Activated CD4-positive, CD25-positive, alpha-beta regulatory T cell treated with anti-CD3 and anti-CD28 coated beads, Interleukin-2, amount 50 U/mL, for 16 hours (primary cell): ENCODE data around the gene TSPAN12.

ENCODE experiments used
- DNase-seq: peaks from one replicate; pipeline ENCODE4 v3.0.0-alpha.2; 2020; ENCODE audit warnings: low read depth, low spot score

The TSPAN12 gene

GRCh38 chr7:120743128-120743527 lies 114.8 kb downstream of the TSPAN12 start:
- no peak for DNase-seq

GRCh38 chr7:120742372-120742771 lies 115.6 kb downstream of the TSPAN12 start:
- DNase-seq, result no peak

GRCh38 chr7:120741371-120742042 lies 116.4 kb downstream of the TSPAN12 start:
- DNase-seq, result no peak

GRCh38 chr7:120740348-120740747 lies 117.6 kb downstream of the TSPAN12 start:
- no peak for DNase-seq

- DNase-seq, result no peak
Observed at GRCh38 chr7:120738816-120739215, 119.1 kb downstream of the TSPAN12 start.
